Tibial nerve (tissue), 4 donors: ENCODE results near the gene BCKDHA. TPM values are rescaled to one million over a fixed set of nuclear protein-coding genes. Genes with fewer than 3 reads are reported as not detected.

ENCODE experiments used
- DNase-seq, 2 donors: peaks; one replicate each; pipeline ENCODE4 v3.0.0-alpha.2; 2019; ENCODE audit warnings: low spot score in 2 of 2
- H3K27ac ChIP-seq, 4 donors: fragments of 200-600 bp; sonication (generic) in 3 of 4; one replicate each; pipeline ENCODE4 v1.5.1; 2017 to 2019; ENCODE audit warnings: mild to moderate bottlenecking in 1 of 4
- H3K27me3 ChIP-seq, 2 donors: fragments of 200-600 bp; sonication (generic) in 1 of 2; one replicate each; pipeline versions ENCODE4 v1.5.1 to v1.6.0; 2017 to 2019
- H3K36me3 ChIP-seq, 3 donors: fragments of 200-600 bp; sonication (generic); one replicate each; pipeline ENCODE4 v1.5.1; 2018 to 2019
- H3K4me1 ChIP-seq, 4 donors: fragments of 200-600 bp; sonication (generic) in 3 of 4; one replicate each; pipeline ENCODE4 v1.5.1; 2017 to 2019
- H3K4me3 ChIP-seq, 4 donors: fragments of 200-600 bp; sonication (generic) in 3 of 4; one replicate each; pipeline ENCODE4 v1.5.1; 2017 to 2019; ENCODE audit warnings: mild to moderate bottlenecking in 1 of 4, moderate library complexity in 1 of 4
- H3K9me3 ChIP-seq, 4 donors: fragments of 200-600 bp; sonication (generic) in 3 of 4; one replicate each; pipeline ENCODE4 v1.5.1; 2017 to 2019
- EP300 ChIP-seq, 2 donors: sonication (generic); formaldehyde crosslinking; IDR thresholded peaks; one replicate each; pipeline ENCODE4 v1.6.1; 2017; ENCODE audit warnings: antibody characterized with exemption in 2 of 2, mild to moderate bottlenecking in 1 of 2
- POLR2A ChIP-seq, 2 donors: fragments of 450-650 bp; IDR thresholded peaks; one replicate each; pipeline ENCODE4 v1.6.1; 2017; ENCODE audit warnings: antibody characterized with exemption in 2 of 2, mild to moderate bottlenecking in 2 of 2, moderate library complexity in 2 of 2
- WGBS, 2 donors: methylation state at CpG; one replicate each; pipeline ENCODE4 v1.1.5; 2018; 5-methylcytosine and 5-hydroxymethylcytosine counted together
- total RNA-seq, 4 donors: library from RNA; depleted of rRNA; stranded (reverse); fragments of >200 nt; gene quantifications; one replicate each; pipeline ENCODE4 v1.1.0, GENCODE V29; 2016
- TF ChIP-seq, protein P1 (sequence below), 5 experiments: fragments of 200-600 bp in 3 of 5; fragments of 450-650 bp in 2 of 5; sonication (generic) in 3 of 5; IDR thresholded peaks; one replicate each; pipeline ENCODE4 v1.5.1; 2016 to 2019; ENCODE audit warnings: antibody characterized with exemption in 5 of 5, mild to moderate bottlenecking in 3 of 5, moderate library complexity in 2 of 5

Gene BCKDHA
- total RNA-seq, 4 donors from 2014 or later, result 48.6 to 61.4 (median 54.2) TPM

DNA sequence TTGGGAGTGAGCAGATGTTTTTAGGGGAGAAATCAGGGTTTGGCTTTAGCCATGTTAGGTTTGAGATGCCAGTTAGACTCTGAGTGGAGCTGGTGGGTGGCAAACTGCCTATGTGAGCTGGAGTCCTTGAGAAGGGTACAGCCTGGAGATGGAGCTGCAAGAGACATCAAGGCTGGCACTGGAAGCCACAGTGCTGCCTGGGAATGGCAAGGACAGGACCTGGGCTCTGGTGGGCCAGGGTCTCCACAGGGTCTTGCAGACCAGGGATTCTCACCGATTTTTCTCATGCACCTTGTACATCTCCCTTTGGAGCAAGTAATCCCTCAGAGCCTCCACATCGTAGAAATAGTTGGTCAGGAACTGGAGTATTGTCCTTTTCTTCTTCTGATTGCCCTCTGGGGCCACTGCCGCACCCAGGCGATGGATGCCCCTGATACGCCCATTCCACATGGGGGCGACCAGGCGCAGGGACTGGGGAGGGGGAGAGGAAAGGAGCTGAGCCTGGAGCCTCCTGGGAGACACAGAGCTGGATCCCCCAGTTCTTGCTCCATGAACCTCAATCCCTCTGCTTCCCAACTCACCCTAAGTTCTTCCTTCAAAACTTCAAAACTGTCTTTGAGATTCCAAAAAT, 40.4 kb downstream of the BCKDHA start:
- DNase-seq, result no peak
- H3K4me1 ChIP-seq, result peaks cover 0 to 21% (median 0%) of the 10 kb centered on the region in 4 donors
- no peaks in the 10 kb centered on the region for H3K27me3 ChIP-seq
- WGBS, 2 donors, result 90% methylated on average over 7 of the region's 7 CpGs
- peaks cover 0 to 38% (median 0%) of the 10 kb centered on the region in 3 donors for H3K36me3 ChIP-seq
- H3K9me3 ChIP-seq, result no peaks in the 10 kb centered on the region
- TF ChIP-seq POLR2A (IDR thresholded peaks at IDR 0.05), result no peak
- TF ChIP-seq, protein P1, sequence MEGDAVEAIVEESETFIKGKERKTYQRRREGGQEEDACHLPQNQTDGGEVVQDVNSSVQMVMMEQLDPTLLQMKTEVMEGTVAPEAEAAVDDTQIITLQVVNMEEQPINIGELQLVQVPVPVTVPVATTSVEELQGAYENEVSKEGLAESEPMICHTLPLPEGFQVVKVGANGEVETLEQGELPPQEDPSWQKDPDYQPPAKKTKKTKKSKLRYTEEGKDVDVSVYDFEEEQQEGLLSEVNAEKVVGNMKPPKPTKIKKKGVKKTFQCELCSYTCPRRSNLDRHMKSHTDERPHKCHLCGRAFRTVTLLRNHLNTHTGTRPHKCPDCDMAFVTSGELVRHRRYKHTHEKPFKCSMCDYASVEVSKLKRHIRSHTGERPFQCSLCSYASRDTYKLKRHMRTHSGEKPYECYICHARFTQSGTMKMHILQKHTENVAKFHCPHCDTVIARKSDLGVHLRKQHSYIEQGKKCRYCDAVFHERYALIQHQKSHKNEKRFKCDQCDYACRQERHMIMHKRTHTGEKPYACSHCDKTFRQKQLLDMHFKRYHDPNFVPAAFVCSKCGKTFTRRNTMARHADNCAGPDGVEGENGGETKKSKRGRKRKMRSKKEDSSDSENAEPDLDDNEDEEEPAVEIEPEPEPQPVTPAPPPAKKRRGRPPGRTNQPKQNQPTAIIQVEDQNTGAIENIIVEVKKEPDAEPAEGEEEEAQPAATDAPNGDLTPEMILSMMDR (IDR thresholded peaks at IDR 0.05), result no peak
- TF ChIP-seq EP300 (IDR thresholded peaks at IDR 0.05), result no peak
- H3K27ac ChIP-seq, result no peak overlapping the region
- no peak overlapping the region for H3K4me3 ChIP-seq

DNA sequence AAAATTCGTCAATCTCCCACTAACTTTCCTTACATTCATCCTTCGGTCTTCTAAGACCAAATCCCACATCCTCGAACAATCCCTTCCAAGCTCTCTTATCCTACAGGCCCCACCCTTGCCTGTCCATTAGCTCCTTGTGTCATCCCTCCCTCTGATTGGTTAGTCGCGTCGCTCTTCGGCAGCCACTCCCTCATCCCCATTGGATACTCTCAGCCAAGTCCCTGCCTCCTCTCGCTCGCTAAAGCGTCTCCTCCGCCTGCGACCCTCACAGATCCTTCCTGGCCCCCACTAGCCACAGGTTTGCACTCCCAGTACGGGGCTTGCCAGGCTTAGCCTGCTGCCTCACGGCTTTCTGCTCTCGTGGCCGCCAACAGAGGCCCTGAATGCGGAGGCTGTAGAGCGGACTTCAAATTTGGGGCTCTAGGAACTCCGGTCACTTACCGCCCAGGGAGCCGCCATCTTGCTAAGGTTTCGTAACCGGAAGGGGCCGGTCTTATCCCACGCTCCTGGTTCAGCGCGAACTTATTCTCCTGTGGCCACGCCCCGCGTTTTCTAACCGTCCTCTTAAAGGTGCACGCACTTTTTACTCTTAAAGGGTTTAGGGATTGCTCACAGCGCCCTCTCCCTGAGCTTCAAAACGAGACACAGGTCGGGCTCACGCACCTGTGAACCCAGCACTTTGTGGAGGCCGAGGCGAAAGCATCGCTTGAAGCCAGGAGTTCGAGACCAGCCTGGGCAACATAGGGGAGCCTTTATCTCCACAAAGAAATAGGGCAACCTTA, 42.0 kb downstream of the BCKDHA start, which contains the start of gene DMAC2:
Gene DMAC2 (minus strand): TSS at position 472 of the 782 bp plus-strand sequence. CDS start 13 bp downstream, at position 459.
- Histone ChIP-seq H3K36me3 (peaks cover 0 to 31% (median 0%) of the 10 kb centered on the region in 3 donors), H3K27ac (peak within 1 kb of the TSS; percentile 71 to 95 (median 92)), H3K27me3 (no peaks in the 10 kb centered on the region), H3K4me1 (peaks cover 0 to 21% (median 0%) of the 10 kb centered on the region in 4 donors), H3K9me3 (no peaks in the 10 kb centered on the region), H3K4me3 (peak within 1 kb of the TSS; percentile 62 to 74 (median 68))
- TF ChIP-seq EP300 (IDR thresholded peaks at IDR 0.05), result peak; percentile 85 to 94
- TF ChIP-seq, protein P1 (IDR thresholded peaks at IDR 0.05), result peak in 4 of 5 experiments; percentile 31 to 51 (median 34)
- TF ChIP-seq POLR2A (IDR thresholded peaks at IDR 0.05), result peak; percentile 59 to 71
- 1% methylated on average over 38 to 40 of the region's 40 CpGs for WGBS, 2 donors
- DNase-seq, result peak; percentile 96 to 99

DNA sequence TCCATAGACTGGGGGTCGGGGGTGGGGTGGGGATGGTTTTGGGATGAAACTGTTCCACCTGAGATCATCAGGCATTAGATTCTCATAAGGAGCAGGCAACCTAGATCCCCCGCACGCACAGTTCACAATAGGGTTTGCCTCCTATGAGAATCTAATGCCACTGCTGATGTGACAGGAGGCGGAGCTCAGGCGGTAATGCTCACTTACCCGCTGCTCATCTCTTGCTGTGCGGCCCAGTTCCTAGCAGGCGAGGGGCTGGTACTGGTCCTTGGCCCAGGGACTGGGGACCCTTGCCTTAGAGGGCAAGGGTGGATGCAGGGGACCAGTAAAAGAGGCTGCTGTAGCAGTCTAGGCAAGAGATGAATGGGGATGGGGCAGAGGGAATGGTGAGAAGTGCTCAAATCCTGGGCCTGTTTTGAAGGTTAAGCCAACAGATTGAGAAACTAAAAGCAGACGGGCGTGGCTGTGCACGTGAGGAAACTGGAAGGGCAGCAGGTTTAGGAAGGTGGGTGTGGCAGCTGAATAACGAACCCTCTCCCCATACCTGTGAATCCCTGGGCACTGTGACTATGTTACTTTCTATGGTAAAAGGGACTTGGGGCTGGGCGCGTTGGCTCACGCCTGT, 43.8 kb downstream of the BCKDHA start:
- H3K27ac ChIP-seq, result no peak overlapping the region
- H3K36me3 ChIP-seq, result peaks cover 0 to 19% (median 0%) of the 10 kb centered on the region in 3 donors
- peaks cover 0 to 21% (median 0%) of the 10 kb centered on the region in 4 donors for H3K4me1 ChIP-seq
- no peaks in the 10 kb centered on the region for H3K9me3 ChIP-seq
- H3K27me3 ChIP-seq, result no peaks in the 10 kb centered on the region
- no peak for DNase-seq
- 77 to 81% methylated on average over 15 of the region's 15 CpGs for WGBS, 2 donors
- no peak for TF ChIP-seq POLR2A (IDR thresholded peaks at IDR 0.05)
- no peak for TF ChIP-seq EP300 (IDR thresholded peaks at IDR 0.05)
- TF ChIP-seq, protein P1 (IDR thresholded peaks at IDR 0.05), result no peak
- H3K4me3 ChIP-seq, result no peak overlapping the region

- H3K36me3 ChIP-seq, result peaks cover 0 to 6% (median 0%) of the 10 kb centered on the region in 3 donors
- H3K4me3 ChIP-seq, result peak within 1 kb of the TSS in 1 of 4 donors; percentile 12
- no peak within 1 kb of the TSS for H3K27ac ChIP-seq
- H3K9me3 ChIP-seq, result no peaks in the 10 kb centered on the region
- H3K4me1 ChIP-seq, result peaks cover 0 to 17% (median 0%) of the 10 kb centered on the region in 4 donors
- DNase-seq, result no peak
- WGBS, 2 donors, result 44 to 55% methylated on average over 7 of the region's 7 CpGs
- TF ChIP-seq POLR2A (IDR thresholded peaks at IDR 0.05), result no peak
- no peak for TF ChIP-seq EP300 (IDR thresholded peaks at IDR 0.05)
- TF ChIP-seq, protein P1 (IDR thresholded peaks at IDR 0.05), result no peak
- peaks cover 0 to 6% of the 10 kb centered on the region in 2 donors for H3K27me3 ChIP-seq
Observed at GRCh38 chr19:41442473-41443355, 45.1 kb downstream of the BCKDHA start, which contains the start of gene ERICH4. Gene ERICH4 (plus strand): TSS chr19:41443156. CDS start chr19:41443170, 14 bp downstream.
